Stimulated activated naive B cell treated with anti-CD40 and anti-IgM and Interleukin-4, amounts not matched to agents 10 μg/mL and 1 μg/mL and 100 μg/mL, for 72 hours (primary cell): ENCODE results near the gene P2RX6.

ENCODE experiments used
- ATAC-seq, 2 donors: fragments of 150-1000 bp; cut with Tn5 transposase; replicated peaks; 2 replicates each; pipeline ENCODE4 v1.10.0; 2021; ENCODE audit warnings: moderate library complexity in 1 of 2
- DNase-seq: peaks from one replicate; pipeline ENCODE4 v3.0.0; 2021
- H3K27ac Mint-ChIP-seq: one replicate; pipeline ENCODE4 v1.8.0; 2022; ENCODE audit warnings: mild to moderate bottlenecking, mixed read lengths
- H3K27me3 Mint-ChIP-seq, 2 donors: one replicate each; pipeline ENCODE4 v1.8.0; 2022; ENCODE audit warnings: mixed read lengths in 2 of 2
- H3K36me3 Mint-ChIP-seq, 2 donors: one replicate each; pipeline ENCODE4 v1.8.0; 2022; ENCODE audit warnings: mixed read lengths in 2 of 2, mild to moderate bottlenecking in 1 of 2
- H3K4me1 Mint-ChIP-seq, 2 donors: one replicate each; pipeline ENCODE4 v1.8.0; 2022; ENCODE audit warnings: mixed read lengths in 2 of 2, mild to moderate bottlenecking in 1 of 2
- H3K4me3 Mint-ChIP-seq, 2 donors: one replicate each; pipeline ENCODE4 v1.8.0; 2022; ENCODE audit warnings: mild to moderate bottlenecking in 2 of 2, mixed read lengths in 2 of 2, moderate library complexity in 1 of 2
- H3K9me3 Mint-ChIP-seq, 2 donors: one replicate each; pipeline ENCODE4 v1.8.0; 2022; ENCODE audit warnings: mixed read lengths in 2 of 2, mild to moderate bottlenecking in 1 of 2

Gene P2RX6

GRCh38 chr22:20975541-20976290 is 39.2 kb upstream of the P2RX6 start:
- ATAC-seq (no peak), DNase-seq (no peak)
- no peak overlapping the region for H3K27ac Mint-ChIP-seq
- H3K4me1 Mint-ChIP-seq, result peaks cover 20 to 42% of the 10 kb centered on the region in 2 donors
- peaks cover 4 to 7% of the 10 kb centered on the region in 2 donors for H3K36me3 Mint-ChIP-seq
- no peak overlapping the region for H3K4me3 Mint-ChIP-seq
- peaks cover 4 to 19% of the 10 kb centered on the region in 2 donors for H3K27me3 Mint-ChIP-seq
- peaks cover 3 to 5% of the 10 kb centered on the region in 2 donors for H3K9me3 Mint-ChIP-seq

- Mint-ChIP-seq H3K4me3 (no peak overlapping the region), H3K27ac (no peak overlapping the region), H3K36me3 (peaks cover 4 to 7% of the 10 kb centered on the region in 2 donors), H3K9me3 (peaks cover 3 to 5% of the 10 kb centered on the region in 2 donors), H3K4me1 (peaks cover 25 to 44% of the 10 kb centered on the region in 2 donors), H3K27me3 (peaks cover 4 to 19% of the 10 kb centered on the region in 2 donors)
- DNase-seq (no peak), ATAC-seq (no peak)
These were observed 38.6 kb upstream of the P2RX6 start for GRCh38 chr22:20976291-20976877.

GRCh38 chr22:20977019-20977418 is 37.9 kb upstream of the P2RX6 start:
- H3K9me3 Mint-ChIP-seq, result peaks cover 3 to 5% of the 10 kb centered on the region in 2 donors
- H3K4me1 Mint-ChIP-seq, result peaks cover 27 to 41% of the 10 kb centered on the region in 2 donors
- no peak overlapping the region for H3K4me3 Mint-ChIP-seq
- peak overlapping the region; percentile 20 for H3K27ac Mint-ChIP-seq
- DNase-seq (no peak), ATAC-seq (no peak)
- peaks cover 4 to 7% of the 10 kb centered on the region in 2 donors for H3K36me3 Mint-ChIP-seq
- peaks cover 4 to 19% of the 10 kb centered on the region in 2 donors for H3K27me3 Mint-ChIP-seq

GRCh38 chr22:20977516-20978170 is 37.3 kb upstream of the P2RX6 start:
- Mint-ChIP-seq H3K4me1 (peaks cover 30 to 41% of the 10 kb centered on the region in 2 donors), H3K4me3 (no peak overlapping the region), H3K27ac (peak overlapping the region; percentile 20), H3K36me3 (peaks cover 4 to 10% of the 10 kb centered on the region in 2 donors), H3K27me3 (peaks cover 4 to 19% of the 10 kb centered on the region in 2 donors), H3K9me3 (peaks cover 3 to 5% of the 10 kb centered on the region in 2 donors)
- ATAC-seq (no peak), DNase-seq (no peak)

GRCh38 chr22:20978419-20978818 is 36.5 kb upstream of the P2RX6 start:
- peaks cover 33 to 44% of the 10 kb centered on the region in 2 donors for H3K4me1 Mint-ChIP-seq
- ATAC-seq (no peak), DNase-seq (no peak)
- H3K4me3 Mint-ChIP-seq, result no peak overlapping the region
- no peak overlapping the region for H3K27ac Mint-ChIP-seq
- H3K36me3 Mint-ChIP-seq, result peaks cover 4 to 10% of the 10 kb centered on the region in 2 donors
- peaks cover 4 to 19% of the 10 kb centered on the region in 2 donors for H3K27me3 Mint-ChIP-seq
- H3K9me3 Mint-ChIP-seq, result peaks cover 3 to 5% of the 10 kb centered on the region in 2 donors

GRCh38 chr22:20979243-20979809 is 35.6 kb upstream of the P2RX6 start:
- peak; percentile 70 for DNase-seq
- Mint-ChIP-seq H3K4me1 (peaks cover 38 to 52% of the 10 kb centered on the region in 2 donors), H3K4me3 (peak overlapping the region; percentile 83 to 85), H3K27me3 (peaks cover 4 to 19% of the 10 kb centered on the region in 2 donors), H3K9me3 (peaks cover 3 to 5% of the 10 kb centered on the region in 2 donors), H3K36me3 (peaks cover 10 to 17% of the 10 kb centered on the region in 2 donors), H3K27ac (peak overlapping the region; percentile 92)
- ATAC-seq, result peak; percentile 69 to 77

- ATAC-seq (no peak), DNase-seq (no peak)
- no peak overlapping the region for H3K27ac Mint-ChIP-seq
- peaks cover 13 to 17% of the 10 kb centered on the region in 2 donors for H3K36me3 Mint-ChIP-seq
- H3K27me3 Mint-ChIP-seq, result peaks cover 4 to 19% of the 10 kb centered on the region in 2 donors
- H3K4me1 Mint-ChIP-seq, result peaks cover 38 to 52% of the 10 kb centered on the region in 2 donors
- peak overlapping the region; percentile 6 to 83 for H3K4me3 Mint-ChIP-seq
- H3K9me3 Mint-ChIP-seq, result peaks cover 3 to 5% of the 10 kb centered on the region in 2 donors
These were observed 35.0 kb upstream of the P2RX6 start for GRCh38 chr22:20979940-20980453.

GRCh38 chr22:20980523-20980922 is 34.4 kb upstream of the P2RX6 start:
- peaks cover 13 to 17% of the 10 kb centered on the region in 2 donors for H3K36me3 Mint-ChIP-seq
- H3K9me3 Mint-ChIP-seq, result peaks cover 3 to 5% of the 10 kb centered on the region in 2 donors
- ATAC-seq (no peak), DNase-seq (no peak)
- H3K4me1 Mint-ChIP-seq, result peaks cover 38 to 52% of the 10 kb centered on the region in 2 donors
- H3K27ac Mint-ChIP-seq, result no peak overlapping the region
- peaks cover 4 to 19% of the 10 kb centered on the region in 2 donors for H3K27me3 Mint-ChIP-seq
- peak overlapping the region in 1 of 2 donors; percentile 99 for H3K4me3 Mint-ChIP-seq

GRCh38 chr22:20980938-20981722 is 33.8 kb upstream of the P2RX6 start:
- Mint-ChIP-seq H3K36me3 (peaks cover 15 to 20% of the 10 kb centered on the region in 2 donors), H3K27ac (peak overlapping the region; percentile 97), H3K27me3 (peaks cover 4 to 19% of the 10 kb centered on the region in 2 donors), H3K4me3 (peak overlapping the region; percentile 98 to 99), H3K9me3 (peaks cover 3 to 5% of the 10 kb centered on the region in 2 donors), H3K4me1 (peaks cover 38 to 52% of the 10 kb centered on the region in 2 donors)
- ATAC-seq (no peak), DNase-seq (no peak)

- peak within 1 kb of the TSS; percentile 97 for H3K27ac Mint-ChIP-seq
- peak within 1 kb of the TSS; percentile 98 to 99 for H3K4me3 Mint-ChIP-seq
- peaks cover 3 to 5% of the 10 kb centered on the region in 2 donors for H3K9me3 Mint-ChIP-seq
- DNase-seq, result peak; percentile 70
- peaks cover 19 to 26% of the 10 kb centered on the region in 2 donors for H3K36me3 Mint-ChIP-seq
- ATAC-seq, result peak; percentile 81 to 90
- peaks cover 38 to 52% of the 10 kb centered on the region in 2 donors for H3K4me1 Mint-ChIP-seq
- H3K27me3 Mint-ChIP-seq, result peaks cover 4 to 15% of the 10 kb centered on the region in 2 donors
These were observed 33.0 kb upstream of the P2RX6 start, which contains the start of gene LZTR1 for GRCh38 chr22:20981787-20982562. Gene LZTR1 (plus strand): TSS chr22:20982297. CDS start chr22:20982372, 75 bp downstream.

- peaks cover 21 to 28% of the 10 kb centered on the region in 2 donors for H3K36me3 Mint-ChIP-seq
- H3K4me3 Mint-ChIP-seq, result peak overlapping the region; percentile 98 to 99
- H3K27me3 Mint-ChIP-seq, result peaks cover 4 to 10% of the 10 kb centered on the region in 2 donors
- peaks cover 1 to 5% of the 10 kb centered on the region in 2 donors for H3K9me3 Mint-ChIP-seq
- DNase-seq (no peak), ATAC-seq (peak; percentile 11 to 17)
- H3K4me1 Mint-ChIP-seq, result peaks cover 38 to 52% of the 10 kb centered on the region in 2 donors
- H3K27ac Mint-ChIP-seq, result peak overlapping the region; percentile 97
These were observed 32.4 kb upstream of the P2RX6 start for GRCh38 chr22:20982563-20982882.

GRCh38 chr22:20983081-20983771 is 31.7 kb upstream of the P2RX6 start:
- H3K4me3 Mint-ChIP-seq, result peak overlapping the region; percentile 98 to 99
- DNase-seq (no peak), ATAC-seq (no peak)
- H3K9me3 Mint-ChIP-seq, result peaks cover 1 to 5% of the 10 kb centered on the region in 2 donors
- peaks cover 38 to 52% of the 10 kb centered on the region in 2 donors for H3K4me1 Mint-ChIP-seq
- H3K27me3 Mint-ChIP-seq, result peaks cover 4 to 10% of the 10 kb centered on the region in 2 donors
- H3K36me3 Mint-ChIP-seq, result peaks cover 27 to 34% of the 10 kb centered on the region in 2 donors
- peak overlapping the region; percentile 97 for H3K27ac Mint-ChIP-seq
